D721Med (cell line): ENCODE data around the gene ATP6V1F.

ENCODE experiments used
- DNase-seq: peaks from one replicate; pipeline ENCODE4 v3.0.0; 2011; ENCODE audit warnings: low spot score; ENCODE audit not compliant: insufficient read length
- FAIRE-seq: peaks from 2 replicates; lab custom pipeline; 2011; peaks lifted over from hg19 to GRCh38; lab: Jason Lieb, UNC
- TF ChIP-seq, protein P1 (sequence below): IDR thresholded peaks from 2 replicates; pipeline ENCODE4 v1.5.1; 2012; ENCODE audit warnings: mild to moderate bottlenecking, control low read depth; ENCODE audit not compliant: insufficient read depth; ENCODE audit errors: missing control alignments

The ATP6V1F gene

GRCh38 chr7:128827248-128827958, 35.3 kb upstream of the ATP6V1F start:
- DNase-seq: no peak
- TF ChIP-seq, protein P1, sequence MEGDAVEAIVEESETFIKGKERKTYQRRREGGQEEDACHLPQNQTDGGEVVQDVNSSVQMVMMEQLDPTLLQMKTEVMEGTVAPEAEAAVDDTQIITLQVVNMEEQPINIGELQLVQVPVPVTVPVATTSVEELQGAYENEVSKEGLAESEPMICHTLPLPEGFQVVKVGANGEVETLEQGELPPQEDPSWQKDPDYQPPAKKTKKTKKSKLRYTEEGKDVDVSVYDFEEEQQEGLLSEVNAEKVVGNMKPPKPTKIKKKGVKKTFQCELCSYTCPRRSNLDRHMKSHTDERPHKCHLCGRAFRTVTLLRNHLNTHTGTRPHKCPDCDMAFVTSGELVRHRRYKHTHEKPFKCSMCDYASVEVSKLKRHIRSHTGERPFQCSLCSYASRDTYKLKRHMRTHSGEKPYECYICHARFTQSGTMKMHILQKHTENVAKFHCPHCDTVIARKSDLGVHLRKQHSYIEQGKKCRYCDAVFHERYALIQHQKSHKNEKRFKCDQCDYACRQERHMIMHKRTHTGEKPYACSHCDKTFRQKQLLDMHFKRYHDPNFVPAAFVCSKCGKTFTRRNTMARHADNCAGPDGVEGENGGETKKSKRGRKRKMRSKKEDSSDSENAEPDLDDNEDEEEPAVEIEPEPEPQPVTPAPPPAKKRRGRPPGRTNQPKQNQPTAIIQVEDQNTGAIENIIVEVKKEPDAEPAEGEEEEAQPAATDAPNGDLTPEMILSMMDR: no peak
- FAIRE-seq: no peak

DNA sequence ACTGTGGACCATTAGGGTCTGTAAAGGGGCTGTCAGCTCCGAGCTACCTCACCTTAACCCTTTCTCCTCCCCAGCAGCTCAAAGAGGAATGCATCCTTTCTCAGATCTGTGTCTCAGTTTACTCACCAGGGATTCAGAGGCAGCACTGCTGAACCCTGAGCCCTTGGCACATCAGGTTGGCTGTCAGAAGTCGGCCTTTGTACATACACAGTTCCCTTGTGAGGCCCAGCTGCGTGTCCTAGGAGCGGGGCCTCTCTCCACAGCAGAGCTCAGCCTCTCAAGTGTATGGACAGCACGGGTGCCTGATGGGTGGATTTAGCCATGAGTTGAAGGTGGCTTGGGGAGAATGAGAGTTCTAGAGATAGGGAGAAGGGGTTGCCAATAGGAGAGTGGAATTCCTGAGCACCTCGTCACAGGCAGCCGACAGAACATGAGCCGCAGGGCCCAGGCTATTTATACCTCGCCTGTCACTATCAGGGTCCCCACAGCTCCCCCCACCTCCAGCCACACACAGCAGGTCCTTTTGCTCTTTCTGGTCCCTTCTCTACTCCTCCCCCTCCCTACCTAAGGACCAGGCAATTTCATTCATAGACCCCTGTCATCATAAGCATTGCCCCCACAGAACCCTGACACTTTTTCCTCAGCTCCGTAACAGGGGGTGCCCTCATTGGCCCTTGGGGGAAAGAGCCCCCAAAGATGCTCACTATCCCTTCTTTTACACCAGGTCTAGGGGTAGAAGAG, 34.5 kb upstream of the ATP6V1F start:
- no peak for DNase-seq
- no peak for FAIRE-seq
- TF ChIP-seq, protein P1: no peak

GRCh38 chr7:128829391-128830166, 33.1 kb upstream of the ATP6V1F start:
- FAIRE-seq (no peak), DNase-seq (no peak)

GRCh38 chr7:128830231-128831177, 32.2 kb upstream of the ATP6V1F start, which contains the start of gene FLNC:
Gene FLNC, plus strand, starts transcription at chr7:128830406. Its CDS starts 232 bp downstream, at chr7:128830638.
- DNase-seq (no peak), FAIRE-seq (no peak)
- TF ChIP-seq, protein P1: no peak

More at GRCh38 chr7:128829391-128830166, 33.1 kb upstream of the ATP6V1F start:
- TF ChIP-seq, protein P1: no peak

DNA sequence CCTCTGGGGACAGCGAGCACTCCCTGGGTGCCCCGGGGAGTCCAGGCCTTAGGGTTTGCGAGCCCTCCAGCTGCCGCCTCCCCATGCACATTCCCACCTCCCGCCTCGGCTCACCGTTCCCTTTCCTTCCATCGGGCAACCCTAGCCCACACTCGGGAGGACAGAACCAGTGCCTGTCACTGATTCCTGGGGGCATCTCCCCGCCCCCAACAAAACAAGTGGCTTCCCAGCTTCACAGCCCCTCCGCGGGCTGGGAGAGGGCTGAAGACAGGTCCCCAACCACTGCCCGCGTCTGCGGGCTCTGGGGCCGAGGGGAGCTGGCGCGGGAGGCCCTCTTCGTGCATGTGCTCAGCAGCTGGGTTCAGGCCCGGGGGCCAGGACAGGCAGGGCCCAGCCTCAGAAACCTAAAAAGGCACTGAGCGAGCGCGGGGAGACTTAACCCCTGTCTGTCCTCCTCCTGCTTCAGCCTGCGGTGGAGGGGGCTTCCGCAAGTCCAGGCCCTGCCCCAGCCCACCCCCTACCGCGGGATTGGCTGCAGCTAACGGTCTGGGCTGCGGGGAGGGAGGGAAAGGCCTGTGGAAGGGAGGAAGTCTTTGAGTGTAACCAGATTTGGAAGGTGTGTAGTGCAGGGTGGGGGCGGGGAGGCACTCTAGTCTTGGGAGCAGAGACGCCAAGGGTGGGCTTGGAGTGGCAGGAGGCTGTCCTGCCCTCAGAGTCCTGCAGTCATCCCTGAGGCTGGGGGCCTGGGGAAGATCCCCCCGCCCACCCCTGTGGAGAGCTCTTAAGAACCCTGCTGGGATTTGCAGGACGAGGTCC, 31.3 kb upstream of the ATP6V1F start:
- FAIRE-seq: no peak
- DNase-seq: no peak
- TF ChIP-seq, protein P1: no peak
